DMS153 treated with DMSO at 0.1 percent for 48 hours (cell line): ENCODE data around the gene PPP2R5B.

ENCODE experiments used
- DNase-seq: peaks from one replicate; lab custom pipeline; 2025; ENCODE audit not compliant: unreplicated experiment; lab: John Stamatoyannopoulos, UW

The PPP2R5B gene

DNA sequence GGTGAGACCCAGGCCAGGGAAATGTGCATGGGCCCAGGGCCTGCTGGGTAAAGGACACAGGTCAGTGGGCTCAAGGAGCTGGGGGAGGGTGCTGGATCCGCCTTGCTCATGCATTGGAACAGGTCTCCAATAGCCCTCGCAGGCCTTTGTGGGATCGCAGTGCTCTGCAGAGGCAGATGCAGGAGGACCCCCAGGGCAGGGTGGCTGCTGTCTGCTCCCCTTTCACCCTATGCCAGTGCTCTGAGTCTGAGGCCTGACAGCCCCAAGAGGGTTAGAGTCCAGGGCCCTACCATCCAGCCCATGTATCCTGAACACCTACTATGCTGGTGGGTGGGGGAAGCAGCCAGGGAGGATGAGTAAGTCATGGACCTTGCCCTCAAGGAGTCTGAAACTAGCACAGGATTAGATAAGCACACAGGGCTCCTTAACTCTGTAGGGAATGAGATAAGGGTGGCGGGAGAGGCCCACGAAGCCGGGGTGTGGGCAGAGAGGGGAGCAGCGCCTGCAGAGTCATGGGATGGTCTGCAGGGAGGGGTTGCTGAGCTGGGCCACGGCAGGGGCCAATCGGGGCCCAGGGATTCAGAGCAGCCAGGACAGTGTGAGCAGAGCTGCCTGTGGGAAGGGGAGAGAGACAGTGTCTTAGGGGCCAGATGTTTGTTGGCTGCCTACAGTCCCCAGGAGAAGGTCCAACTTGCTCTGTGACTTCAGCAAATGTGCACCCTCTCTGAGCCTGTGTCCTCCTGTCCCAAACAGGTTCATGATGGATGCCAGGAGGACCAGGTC lies 35.6 kb upstream of the PPP2R5B start:
- no peak for DNase-seq

DNA sequence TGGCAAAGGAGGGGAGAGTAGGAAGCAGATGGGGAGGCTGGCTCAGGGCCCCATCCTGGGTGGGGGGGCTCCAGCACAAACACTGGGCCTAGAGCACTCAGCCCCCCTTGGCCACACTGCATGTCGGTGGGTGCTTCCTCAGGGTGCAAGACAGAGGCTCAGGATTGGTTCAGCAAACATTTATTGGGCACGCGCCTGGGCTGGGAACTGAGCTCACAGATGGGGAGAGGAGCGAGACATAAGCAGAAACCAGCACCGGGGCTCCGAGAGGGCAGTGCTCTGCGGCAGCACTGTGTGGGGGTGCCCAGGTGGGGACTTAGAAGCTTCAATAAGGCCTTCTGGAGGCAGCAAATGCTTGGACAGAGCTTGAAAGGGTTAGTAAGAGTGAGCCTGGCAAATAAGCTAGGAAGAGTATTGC lies 34.0 kb upstream of the PPP2R5B start:
- DNase-seq, result no peak

DNA sequence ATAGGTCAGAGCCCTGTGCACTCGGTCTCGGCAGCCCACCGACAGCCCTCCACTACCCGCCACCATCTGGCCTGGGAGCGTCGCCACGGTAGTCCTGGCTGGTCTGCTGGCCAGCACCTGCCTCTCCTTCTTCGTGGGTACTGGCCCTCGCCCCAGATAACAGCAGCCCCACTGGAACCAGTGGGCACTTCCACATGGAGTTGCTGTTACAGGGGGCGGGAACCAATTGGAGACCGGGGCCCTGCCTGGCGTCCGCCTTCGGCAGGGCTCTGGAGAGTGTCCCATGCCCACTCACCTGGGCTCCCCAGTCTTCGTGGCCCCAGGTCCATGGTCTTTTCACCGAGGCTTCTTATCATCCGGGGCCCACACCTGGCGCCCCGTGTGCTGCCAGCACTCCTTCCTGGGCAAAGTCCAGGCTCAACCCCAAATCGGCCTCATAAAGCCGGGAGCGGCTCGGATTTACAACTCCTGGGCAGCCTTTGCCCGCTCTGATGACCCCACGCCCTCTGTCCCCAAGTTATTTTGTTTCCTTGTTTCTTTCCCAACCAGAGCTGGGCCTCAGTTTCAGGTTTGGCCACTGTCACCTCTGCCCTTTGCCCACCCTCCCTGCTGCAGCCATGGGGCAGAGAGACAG lies 33.2 kb upstream of the PPP2R5B start:
- DNase-seq, result no peak

DNA sequence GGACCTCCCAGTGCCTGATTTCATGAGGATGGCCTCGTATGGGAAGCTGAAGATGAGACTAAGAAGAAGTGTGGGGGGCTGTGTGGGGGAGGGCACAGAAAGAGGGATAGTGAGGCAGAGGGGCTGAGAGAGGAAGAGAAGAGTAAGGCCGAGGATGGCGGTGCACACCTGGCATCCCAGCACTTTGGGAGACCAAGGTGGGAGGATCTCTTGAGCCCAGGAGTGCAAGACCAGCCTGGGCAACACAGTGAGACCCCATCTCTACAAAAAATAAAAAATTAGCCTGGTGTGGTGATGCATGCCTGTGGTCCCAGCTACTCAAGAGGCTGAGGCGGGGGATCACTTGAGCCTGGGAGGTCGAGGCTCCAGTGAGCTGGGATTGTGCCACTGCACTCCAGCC lies 32.6 kb upstream of the PPP2R5B start:
- DNase-seq, result no peak

DNA sequence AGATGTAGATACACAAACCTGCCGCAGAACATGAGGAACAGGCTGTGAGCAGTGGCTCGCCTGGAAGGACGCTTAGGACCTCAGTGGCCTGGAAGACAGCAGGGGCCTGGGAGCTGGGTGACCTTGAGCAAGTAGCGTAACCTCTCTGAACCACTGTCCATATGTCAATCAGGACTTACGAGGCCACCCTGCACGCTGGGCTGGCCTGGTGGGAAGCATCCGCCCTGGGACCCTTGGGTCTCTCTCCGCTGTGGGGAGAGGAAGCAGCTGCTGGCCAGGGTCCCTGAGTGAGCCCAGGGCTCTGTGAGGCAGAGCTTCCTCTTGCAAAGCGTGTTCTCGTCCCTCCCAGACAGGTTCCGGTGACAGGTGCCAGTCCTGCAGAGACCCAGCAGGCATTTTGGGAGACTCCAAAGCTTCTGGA lies 32.1 kb upstream of the PPP2R5B start:
- no peak for DNase-seq

GRCh38 chr11:64892838-64893193 lies 31.7 kb upstream of the PPP2R5B start:
- no peak for DNase-seq

- no peak for DNase-seq
Measured at GRCh38 chr11:64893194-64894069, 31.1 kb upstream of the PPP2R5B start.

GRCh38 chr11:64894070-64894811 lies 30.2 kb upstream of the PPP2R5B start:
- peak; percentile 51 for DNase-seq

DNA sequence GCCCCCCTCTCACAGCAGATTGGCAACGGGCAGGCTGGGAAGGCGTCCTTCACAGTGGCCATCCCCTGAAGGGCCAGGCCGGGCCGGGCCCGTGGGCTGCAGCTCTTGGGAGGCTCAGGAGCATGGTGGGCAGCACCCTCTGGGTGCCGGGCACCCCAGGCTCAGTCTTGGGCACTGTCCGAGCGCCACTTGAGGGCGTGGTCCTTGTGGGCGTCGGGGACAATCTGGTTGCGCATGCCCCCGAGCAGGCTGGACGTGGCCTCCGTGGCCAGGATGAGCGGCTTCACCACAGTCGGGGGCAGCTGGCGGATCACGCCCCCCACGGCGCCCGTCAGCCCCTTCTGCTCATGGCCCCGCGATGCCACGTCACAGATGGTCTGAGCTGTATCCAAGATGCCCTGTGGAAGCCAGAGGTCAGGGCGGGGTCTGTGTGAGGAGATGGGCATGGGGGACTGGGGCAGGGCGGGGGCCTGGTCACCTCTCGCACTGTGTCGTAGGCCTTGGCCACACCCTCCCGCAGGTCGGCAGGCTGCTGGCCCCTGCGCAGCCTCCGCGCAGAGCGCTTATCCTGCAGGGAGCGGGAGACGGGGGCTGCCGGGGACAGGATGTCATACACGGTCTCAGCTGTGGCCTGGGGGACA lies 29.6 kb upstream of the PPP2R5B start:
- DNase-seq, result no peak

DNA sequence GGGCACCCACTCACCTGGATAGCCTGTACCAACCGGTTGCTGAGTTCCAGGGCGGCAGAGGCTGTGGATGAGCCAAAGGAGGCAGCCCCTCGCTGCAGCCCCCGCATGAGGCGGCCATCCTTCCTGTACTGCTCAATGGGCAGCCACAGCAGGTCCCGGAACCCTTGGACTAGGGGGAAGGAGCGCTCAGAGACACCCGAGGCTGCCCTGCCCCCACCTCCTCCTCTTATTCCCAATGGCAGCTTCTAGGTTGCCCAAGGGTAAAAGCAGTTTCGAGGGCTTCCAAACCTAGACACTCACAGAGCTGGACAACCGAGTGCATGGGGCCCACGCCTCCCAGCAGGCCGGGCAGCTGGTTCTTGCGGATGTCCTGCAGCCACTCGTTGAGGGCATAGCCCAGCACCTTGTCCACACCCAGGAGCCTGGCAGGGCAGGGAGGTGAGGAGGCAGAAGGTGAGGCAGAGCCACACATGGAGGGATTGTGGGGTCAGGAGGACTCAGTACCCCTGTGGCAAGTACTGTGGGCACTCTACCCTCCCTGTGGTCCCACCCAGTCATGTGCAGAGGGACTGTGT lies 28.0 kb upstream of the PPP2R5B start:
- no peak for DNase-seq

DNA sequence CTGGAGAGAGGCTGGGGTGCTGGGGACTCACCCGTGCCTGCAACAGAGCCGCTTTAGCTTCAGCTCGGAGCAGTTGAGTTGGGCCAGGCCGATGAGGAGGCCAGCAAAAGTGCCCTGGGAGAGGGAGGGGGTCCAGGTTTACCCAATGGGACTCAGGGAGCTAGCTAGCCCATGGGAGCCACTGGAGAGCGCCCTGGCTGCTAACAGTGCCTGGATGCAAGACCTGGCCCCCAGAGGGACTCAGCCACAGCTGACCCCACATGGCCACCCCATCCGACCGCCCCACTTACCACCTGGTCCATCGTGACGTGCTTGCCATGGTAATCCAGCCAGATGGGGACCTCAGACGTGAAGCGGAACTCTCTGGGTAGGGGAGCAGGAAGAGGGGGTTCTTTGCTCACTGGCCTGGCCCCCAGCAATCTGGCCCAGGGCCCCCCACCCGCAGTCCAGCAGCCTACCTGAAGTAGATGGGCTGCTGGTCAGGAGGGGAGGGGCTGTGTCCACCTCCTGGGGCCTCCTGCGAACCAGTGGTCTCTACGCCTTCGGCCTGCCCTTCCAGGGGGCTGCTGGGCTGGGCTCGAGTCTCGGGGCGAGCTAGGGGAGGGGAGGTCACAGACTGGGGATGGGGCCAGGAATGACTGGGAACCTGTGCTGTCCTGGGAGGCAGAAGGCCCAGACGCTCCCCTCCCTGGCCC lies 27.0 kb upstream of the PPP2R5B start:
- no peak for DNase-seq

- DNase-seq, result no peak
Measured at GRCh38 chr11:64898076-64898445, 26.4 kb upstream of the PPP2R5B start.

DNA sequence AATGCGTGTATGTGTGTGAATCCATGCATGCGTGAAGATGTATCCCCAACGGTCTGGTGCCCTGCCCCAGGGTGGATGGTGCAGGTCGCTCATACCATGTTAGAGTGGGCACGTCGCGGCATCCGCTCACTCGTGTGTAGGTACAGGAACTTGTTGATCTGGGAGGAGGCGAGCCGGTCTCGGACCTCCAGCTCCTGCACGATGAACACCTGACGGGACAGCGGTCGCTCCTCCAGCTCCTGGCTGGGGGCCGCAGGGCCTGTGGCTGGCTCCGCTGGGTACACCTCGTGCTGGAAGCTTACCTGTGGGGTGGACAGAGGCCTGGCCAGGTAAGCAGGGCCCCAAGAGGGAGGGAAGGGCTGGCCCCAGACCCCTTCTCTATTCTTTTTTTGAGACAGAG lies 25.9 kb upstream of the PPP2R5B start:
- DNase-seq, result no peak

DNA sequence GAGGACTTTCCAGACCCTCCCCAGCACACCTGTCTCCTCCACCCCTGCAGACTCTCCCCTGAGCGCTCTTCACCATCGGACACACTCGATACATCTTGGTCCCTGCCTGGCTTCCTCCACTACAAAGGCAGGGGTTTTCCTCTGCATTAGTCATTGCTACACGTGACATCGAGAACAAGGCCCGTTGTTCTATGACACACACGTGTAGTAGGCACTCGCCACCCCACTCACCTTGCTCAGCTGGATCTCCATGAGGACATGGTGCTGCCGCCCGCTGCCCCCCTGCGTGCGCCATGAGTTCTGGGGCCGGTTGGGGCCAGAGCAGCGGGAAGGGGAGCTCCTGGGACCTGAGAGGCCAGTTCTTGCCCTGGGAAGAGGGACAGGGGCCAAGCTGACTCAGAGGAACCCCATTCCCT lies 24.2 kb upstream of the PPP2R5B start:
- DNase-seq, result no peak

DNA sequence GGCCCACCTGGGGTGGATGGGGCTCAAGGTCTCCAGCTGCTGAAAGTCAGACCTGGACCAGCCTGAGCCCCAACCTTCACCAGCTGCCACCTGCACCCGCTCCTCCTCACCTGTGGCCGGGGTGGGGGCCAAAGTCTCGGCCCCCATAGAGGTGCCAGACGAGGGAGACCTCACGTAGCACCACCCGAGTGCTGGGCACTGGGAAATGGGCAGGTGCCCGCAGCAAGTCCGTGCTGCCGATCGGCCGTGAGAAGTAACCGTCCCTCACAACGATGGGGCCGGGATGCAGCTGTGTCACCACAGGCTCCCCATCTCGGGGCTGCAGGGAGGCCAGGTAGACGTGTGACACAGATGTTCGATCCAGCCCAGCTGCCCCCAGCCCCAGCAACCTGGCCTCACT lies 23.7 kb upstream of the PPP2R5B start:
- no peak for DNase-seq

DNA sequence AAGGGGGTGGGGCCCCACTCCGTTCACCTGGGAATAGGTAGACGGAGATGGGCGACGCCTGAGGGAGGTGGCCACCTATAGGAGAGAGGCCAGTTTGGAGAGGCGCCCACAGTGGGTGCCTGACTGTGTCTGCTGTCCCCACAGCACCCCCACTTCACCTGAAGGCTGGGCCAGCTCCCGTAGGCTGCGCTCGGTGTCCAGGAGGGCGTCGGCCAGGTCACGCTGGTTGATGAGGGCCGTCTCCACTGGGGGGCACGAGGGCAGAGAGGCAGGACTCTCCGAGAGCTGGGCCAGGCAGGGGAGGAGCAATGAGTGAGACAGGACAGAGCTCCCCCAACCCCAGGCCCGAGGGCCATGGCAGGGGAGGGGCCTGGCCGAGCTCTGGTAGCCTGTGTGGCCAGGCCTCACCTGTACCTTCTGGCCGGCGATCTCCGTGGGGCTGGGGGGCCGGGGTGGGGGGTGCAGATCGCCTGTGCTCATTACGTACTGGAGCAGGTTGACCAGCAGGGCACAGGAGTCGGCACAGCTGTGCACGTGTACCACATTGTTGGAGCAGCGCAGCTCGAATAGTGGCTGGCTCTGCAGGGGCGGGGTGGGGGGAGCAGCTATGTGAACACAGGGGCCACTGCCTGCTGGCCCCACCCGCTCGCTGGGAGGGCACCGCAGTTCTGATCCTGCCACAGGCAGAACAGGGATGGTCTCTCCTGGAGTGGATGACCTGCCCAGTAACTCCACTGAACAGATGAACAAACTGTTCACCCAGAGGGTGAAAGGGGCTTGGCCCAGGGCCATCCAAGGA lies 22.2 kb upstream of the PPP2R5B start:
- no peak for DNase-seq

DNA sequence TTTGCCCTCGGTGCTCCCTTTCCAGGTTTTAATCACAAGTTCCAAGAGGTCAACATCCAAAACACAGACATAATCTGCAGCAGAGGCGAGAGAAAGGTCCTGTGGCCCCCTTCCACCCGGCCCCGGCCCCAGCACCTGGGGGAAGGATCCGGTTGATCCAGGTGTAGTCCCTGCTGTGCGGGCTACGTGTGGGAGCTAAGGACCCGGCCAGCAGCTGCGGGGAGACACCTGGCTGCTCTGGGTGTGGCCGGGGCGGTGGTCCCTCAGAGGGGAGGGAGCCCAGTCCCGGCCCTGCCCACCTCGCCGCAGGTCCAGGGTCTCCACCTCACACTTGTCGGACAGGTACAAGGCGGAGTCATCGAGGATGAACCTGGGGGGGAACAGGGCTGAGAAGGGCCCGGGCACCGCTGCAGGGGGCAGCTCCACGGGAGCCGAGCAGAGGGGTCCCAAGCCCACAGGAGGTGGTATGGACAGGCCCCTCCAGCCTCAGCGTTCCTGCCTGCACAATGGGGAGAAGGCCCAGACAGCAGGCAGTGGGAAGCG lies 21.1 kb upstream of the PPP2R5B start:
- DNase-seq, result no peak

DNA sequence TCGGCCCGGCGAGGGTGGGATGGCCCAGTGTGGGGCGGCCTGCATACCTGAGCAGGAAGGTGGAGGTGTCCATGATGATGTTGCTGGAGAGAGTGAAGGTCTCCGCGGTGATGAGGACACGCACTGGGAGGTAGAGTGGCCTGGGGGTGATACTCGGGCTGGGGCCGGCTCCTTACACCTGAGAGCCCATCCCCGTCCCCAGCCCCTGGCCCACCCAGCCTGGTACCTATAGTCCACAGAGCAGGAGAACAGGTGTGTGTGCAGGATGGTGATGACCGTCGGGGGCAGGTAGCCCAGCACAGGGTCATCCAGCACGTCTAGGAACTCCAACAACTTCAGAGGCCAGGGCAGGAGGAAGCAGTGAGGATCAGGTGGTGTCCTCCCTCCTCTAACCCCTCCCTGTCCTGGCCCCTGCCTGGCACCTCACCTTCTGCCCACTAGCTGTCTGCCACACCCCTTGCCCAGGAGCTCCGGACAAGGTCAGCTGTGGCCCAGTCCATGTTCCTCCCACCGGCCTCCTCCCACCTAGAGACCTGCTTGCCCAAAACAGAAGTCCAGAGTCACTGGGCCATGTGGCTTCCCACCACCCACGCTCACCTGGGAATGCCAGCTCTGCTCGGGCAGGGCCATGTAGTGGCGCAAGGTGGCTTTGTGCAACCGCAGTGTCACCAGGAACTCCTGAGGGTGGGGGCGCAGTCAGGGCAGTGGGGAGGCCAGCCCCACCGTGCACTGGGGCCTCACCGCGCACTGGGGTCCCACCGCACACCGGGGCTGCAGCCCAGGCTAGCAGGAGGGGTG lies 18.8 kb upstream of the PPP2R5B start:
- no peak for DNase-seq
